ENCODE data around the gene SERF2.
"Not testable (repeated sequence)": the region's sequence is repeated elsewhere in the genome, so short reads cannot be mapped to it uniquely, and the experiment has no call there.

DNA sequence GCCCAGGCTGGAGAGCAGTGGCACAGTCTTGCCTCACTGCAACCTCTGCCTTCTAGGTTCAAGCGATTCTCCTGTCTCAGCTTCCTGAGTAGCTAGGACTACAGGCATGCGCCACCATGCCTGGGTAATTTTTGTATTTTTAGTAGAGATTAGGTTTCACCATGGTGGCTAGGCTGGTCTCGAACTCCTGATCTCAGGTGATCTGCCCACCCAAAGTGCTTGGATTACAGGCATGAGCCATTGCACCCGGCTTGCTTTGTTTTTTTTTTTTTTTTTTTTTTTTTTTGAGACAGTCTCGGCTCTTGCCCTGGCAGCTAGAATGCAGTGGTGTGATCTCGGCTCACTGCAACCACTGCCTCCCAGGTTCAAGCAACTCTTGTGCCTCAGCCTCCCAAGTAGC, 40.4 kb downstream of the SERF2 start:
- TF ChIP-seq, protein P1, sequence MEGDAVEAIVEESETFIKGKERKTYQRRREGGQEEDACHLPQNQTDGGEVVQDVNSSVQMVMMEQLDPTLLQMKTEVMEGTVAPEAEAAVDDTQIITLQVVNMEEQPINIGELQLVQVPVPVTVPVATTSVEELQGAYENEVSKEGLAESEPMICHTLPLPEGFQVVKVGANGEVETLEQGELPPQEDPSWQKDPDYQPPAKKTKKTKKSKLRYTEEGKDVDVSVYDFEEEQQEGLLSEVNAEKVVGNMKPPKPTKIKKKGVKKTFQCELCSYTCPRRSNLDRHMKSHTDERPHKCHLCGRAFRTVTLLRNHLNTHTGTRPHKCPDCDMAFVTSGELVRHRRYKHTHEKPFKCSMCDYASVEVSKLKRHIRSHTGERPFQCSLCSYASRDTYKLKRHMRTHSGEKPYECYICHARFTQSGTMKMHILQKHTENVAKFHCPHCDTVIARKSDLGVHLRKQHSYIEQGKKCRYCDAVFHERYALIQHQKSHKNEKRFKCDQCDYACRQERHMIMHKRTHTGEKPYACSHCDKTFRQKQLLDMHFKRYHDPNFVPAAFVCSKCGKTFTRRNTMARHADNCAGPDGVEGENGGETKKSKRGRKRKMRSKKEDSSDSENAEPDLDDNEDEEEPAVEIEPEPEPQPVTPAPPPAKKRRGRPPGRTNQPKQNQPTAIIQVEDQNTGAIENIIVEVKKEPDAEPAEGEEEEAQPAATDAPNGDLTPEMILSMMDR (IDR thresholded peaks at IDR 0.05): not testable (repeated sequence)
- TF ChIP-seq POLR2A (IDR thresholded peaks at IDR 0.05): not testable (repeated sequence)
